Skeletal muscle satellite cell (primary cell): ENCODE results near the gene ADCY1.

Experiments used
- H3K27me3 ChIP-seq: 2 replicates; pipeline ENCODE4 v1.7.0; 2013; ENCODE audit warnings: low read length; ENCODE audit not compliant: control insufficient read depth, insufficient read depth
- H3K36me3 ChIP-seq: 2 replicates; pipeline ENCODE4 v1.7.0; 2013; ENCODE audit warnings: mild to moderate bottlenecking, control low read depth, low read length; ENCODE audit not compliant: insufficient read depth
- H3K4me1 ChIP-seq: 2 replicates; pipeline ENCODE4 v1.7.0; 2013; ENCODE audit warnings: low read length; ENCODE audit not compliant: control insufficient read depth, insufficient read depth
- H3K4me2 ChIP-seq: 2 replicates; pipeline ENCODE4 v1.7.0; 2013; ENCODE audit warnings: mild to moderate bottlenecking, low read length
- H3K4me3 ChIP-seq: 2 replicates; pipeline ENCODE4 v1.7.0; 2013; ENCODE audit warnings: low read length
- H3K9ac ChIP-seq: 2 replicates; pipeline ENCODE4 v1.7.0; 2013; ENCODE audit warnings: mild to moderate bottlenecking, low read depth, low read length, moderate library complexity
- H3K9me3 ChIP-seq: replicated peaks from 2 replicates; pipeline ENCODE4 v1.7.0; 2013; ENCODE audit warnings: mild to moderate bottlenecking, control low read depth, low read length

The ADCY1 gene

DNA sequence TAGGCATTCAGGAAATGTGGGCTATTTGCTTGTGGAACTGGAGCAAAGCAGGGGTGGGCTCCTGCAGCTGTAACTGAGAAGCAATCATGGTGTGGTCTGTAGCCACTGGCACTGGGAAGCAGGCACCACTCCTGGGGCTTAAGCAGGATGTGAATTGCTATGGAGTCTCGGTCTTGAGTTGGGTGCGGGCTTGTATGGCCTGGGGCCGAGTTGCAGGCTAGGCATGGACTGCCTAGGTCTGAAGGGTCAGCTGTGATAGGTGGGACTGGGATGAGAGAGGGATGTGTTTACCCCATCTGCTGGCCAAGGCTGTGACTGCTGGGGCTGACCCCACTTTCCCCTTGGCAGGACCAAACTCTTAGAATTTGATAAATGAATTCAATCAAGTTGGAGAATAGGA lies 43.0 kb downstream of the ADCY1 start:
- Histone ChIP-seq H3K9ac (no peak overlapping the region), H3K27me3 (peaks cover 4% of the 10 kb centered on the region), H3K4me1 (no peaks in the 10 kb centered on the region), H3K36me3 (no peaks in the 10 kb centered on the region), H3K4me2 (no peak overlapping the region), H3K4me3 (no peak overlapping the region), H3K9me3 (no peaks in the 10 kb centered on the region)

DNA sequence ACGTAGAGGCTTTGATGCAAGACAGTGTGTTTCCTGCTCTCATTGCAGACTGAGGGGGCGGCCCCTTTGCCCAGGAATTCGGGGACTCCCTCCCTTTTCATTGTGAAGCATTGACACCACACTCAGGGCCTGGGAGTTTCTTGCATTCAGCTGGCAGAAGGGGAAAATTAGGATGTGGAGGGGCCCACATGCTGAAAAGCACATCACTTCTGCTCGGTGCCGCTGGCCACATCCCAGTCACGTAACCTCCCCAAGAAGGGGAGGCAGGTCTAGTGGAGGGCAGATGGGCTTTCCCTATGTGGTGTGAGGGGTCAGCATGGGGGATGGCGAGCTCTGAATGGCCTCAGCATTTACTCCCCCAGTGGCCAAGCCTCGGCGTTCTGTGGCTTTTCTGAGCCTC lies 47.9 kb downstream of the ADCY1 start:
- H3K4me1 ChIP-seq = no peaks in the 10 kb centered on the region
- no peak overlapping the region for H3K4me2 ChIP-seq
- H3K4me3 ChIP-seq = no peak overlapping the region
- no peaks in the 10 kb centered on the region for H3K9me3 ChIP-seq
- H3K9ac ChIP-seq = no peak overlapping the region
- peaks cover 3% of the 10 kb centered on the region for H3K27me3 ChIP-seq
- no peaks in the 10 kb centered on the region for H3K36me3 ChIP-seq

DNA sequence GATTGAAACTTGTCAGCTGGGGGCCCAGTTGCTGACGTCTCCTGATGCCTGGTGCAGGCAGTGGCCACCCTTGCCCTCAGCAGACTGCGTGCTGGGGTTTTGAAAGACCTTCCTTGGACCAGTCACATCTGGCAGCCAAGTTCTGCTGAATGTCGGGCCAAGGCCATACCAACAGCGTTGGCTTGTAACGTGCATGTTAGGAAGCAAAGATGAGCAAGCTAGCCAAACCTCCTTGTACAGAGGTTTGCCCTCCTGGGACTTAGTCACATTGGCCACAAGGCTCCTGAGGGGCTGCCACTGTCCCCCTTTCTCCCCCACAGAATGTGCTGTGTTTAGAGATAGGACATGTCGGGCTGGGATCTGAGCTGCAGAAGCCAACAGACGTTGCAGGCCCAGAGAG lies 49.0 kb downstream of the ADCY1 start:
- Histone ChIP-seq H3K9ac (no peak overlapping the region), H3K9me3 (no peaks in the 10 kb centered on the region), H3K4me1 (no peaks in the 10 kb centered on the region), H3K4me3 (no peak overlapping the region), H3K27me3 (peaks cover 5% of the 10 kb centered on the region), H3K4me2 (no peak overlapping the region), H3K36me3 (no peaks in the 10 kb centered on the region)

DNA sequence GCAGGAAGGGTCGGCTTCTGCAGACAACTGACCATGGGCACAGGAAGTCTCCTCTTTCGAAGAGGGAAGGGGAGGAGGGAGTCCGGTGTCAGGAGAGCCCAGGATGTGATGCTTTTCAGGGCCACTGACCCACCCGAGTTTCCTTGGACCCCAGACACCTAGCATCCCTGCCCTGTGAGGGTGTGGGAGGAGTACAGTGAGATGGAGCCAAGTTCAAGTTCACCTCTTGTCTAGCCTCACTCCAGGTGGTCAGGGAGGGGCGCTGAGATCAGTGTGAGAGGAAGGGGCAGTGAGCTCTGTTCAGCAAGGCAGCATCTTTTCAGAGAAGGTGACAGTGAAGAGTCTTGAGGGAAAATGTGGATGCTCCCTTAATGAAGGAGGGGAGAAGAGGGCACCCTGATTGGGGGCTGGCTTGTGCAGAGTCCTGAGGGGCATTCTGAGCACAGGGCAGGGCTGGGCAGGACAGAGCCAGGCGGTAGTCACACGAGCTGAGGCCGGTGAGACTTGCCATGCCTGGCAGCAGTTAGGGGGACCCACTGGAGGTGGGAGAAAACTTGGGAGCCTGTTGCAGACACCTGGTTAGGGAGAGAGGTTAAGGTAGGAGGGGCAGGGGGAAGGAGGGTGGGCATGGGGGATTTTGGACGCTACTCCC lies 49.7 kb downstream of the ADCY1 start:
- H3K27me3 ChIP-seq = peaks cover 5% of the 10 kb centered on the region
- no peak overlapping the region for H3K4me2 ChIP-seq
- H3K36me3 ChIP-seq = no peaks in the 10 kb centered on the region
- no peak overlapping the region for H3K9ac ChIP-seq
- H3K4me1 ChIP-seq = no peaks in the 10 kb centered on the region
- no peaks in the 10 kb centered on the region for H3K9me3 ChIP-seq
- H3K4me3 ChIP-seq = no peak overlapping the region

DNA sequence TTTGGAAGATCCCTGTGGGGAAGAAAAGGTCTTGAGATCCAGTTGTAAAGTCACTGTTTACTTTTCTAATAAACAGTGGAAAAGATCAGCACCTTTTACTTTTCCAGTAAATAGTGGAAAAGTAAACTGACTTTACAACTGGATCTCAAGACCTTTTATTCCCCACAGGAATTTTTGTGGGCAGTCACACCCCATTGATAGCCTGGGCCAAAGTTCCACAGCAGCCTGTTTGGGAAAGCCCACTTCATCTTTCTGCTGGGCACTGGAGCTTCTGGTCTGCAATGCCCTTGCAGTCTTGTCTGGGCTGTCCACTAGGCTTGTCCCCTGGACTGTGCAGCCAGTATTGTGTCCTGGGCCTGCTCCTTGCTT lies 50.2 kb downstream of the ADCY1 start:
- Histone ChIP-seq H3K9ac (no peak overlapping the region), H3K4me3 (no peak overlapping the region), H3K27me3 (peaks cover 5% of the 10 kb centered on the region), H3K36me3 (no peaks in the 10 kb centered on the region), H3K9me3 (no peaks in the 10 kb centered on the region), H3K4me2 (no peak overlapping the region), H3K4me1 (no peaks in the 10 kb centered on the region)

DNA sequence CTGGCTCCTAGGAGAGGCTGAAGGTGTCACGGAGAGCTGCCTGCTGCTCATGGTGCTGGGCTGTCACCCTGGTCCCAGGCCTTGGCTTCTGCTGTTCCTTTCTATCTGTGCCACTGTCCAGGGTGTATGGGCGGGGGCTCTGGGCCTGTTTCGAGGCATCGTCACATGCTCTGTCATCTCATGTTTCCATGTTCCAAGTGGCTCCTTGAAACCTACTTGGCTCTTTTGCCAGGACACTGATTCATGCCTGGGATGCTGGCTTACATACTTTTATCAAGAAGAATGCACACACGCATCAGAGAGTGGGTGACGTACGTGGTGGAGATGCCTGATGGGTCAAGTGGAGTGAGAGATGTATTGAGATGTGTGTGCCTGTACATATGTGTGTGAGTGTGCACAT lies 50.9 kb downstream of the ADCY1 start:
- no peak overlapping the region for H3K4me2 ChIP-seq
- no peak overlapping the region for H3K9ac ChIP-seq
- no peak overlapping the region for H3K4me3 ChIP-seq
- H3K4me1 ChIP-seq = no peaks in the 10 kb centered on the region
- peaks cover 8% of the 10 kb centered on the region for H3K27me3 ChIP-seq
- H3K36me3 ChIP-seq = no peaks in the 10 kb centered on the region
- H3K9me3 ChIP-seq = no peaks in the 10 kb centered on the region

DNA sequence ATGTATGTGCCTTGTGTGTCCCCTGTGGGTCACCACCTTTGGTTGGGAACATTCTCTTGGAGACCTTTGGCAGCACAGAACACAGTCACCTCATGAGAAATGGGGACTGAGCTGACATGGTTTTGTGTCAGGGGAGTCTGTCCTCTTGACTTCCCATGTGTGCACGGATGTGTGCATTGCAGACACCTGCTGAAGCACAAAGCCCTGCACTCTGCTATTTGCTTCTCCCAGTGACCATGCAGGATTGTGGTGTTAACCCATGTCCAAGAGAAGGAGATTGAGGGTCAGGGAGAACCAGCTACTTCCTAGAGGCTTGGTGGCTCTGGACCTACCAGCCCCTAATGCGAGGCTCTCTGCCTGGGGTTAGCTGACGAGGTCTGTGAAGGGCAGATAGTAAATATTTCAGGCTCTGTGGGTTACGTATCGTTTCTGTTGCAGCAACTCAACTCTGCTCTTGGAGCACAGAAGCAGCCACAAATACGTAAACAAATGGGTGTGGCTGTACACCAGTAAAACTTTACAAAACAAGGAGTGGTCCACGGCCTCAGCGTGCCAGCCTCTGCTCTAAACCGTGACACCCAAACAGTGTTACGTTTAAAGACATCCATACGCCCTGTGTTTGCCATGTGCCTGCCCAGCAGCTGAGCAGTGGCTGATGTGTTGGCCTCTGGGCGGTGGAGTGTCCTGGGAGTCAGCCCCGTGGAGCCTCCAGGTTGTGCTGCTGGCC lies 51.7 kb downstream of the ADCY1 start:
- Histone ChIP-seq H3K4me1 (no peaks in the 10 kb centered on the region), H3K4me2 (no peak overlapping the region)

DNA sequence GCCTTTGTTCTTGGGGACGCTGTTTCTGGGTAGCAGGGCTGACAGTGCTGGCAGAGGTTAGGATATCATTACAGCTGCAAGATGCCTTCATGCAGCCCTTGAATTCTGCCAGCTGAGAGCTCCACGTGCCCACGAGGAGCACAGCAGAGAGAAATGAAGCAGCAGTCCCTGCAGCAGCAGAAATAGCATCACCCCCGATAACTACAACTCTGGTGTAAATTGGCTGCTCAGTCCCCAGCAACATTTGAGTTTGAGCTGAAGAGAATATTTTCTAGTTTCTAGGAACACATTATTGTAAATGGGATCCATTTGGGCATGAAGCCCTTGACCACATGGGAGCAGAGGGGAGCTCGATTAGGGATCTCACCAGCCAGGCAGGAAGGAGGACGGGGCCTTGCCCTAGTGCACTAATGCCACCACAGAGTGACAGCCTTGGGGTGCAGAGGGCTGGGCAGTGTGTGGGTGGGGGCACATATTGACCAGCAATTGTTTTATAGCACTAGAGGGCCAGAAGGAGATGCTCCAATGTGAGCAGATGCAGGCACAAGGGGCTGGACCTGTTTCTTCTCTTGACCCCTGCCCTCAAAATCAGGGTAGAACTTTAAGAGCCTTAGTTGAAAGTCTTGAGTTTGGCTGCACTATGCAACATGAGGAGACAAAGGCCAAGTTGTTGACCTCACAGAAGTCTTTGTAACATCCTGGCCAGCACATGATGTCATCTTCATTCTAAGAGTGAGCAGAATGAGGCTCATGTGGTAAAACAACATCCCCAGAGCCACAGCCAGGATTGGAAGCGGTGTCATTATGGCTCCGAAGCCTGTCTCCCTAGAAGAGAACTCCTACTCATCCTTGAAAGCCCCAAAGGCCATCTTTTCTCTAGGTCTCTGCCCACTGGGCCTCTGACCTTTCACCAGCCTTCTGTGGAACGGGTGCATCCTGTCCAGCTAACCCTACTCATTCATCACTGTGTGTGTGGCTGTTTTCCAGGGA lies 52.6 kb downstream of the ADCY1 start:
- Histone ChIP-seq H3K4me3 (no peak overlapping the region), H3K9me3 (no peaks in the 10 kb centered on the region), H3K4me2 (no peak overlapping the region), H3K36me3 (no peaks in the 10 kb centered on the region), H3K27me3 (peaks cover 11% of the 10 kb centered on the region), H3K4me1 (no peaks in the 10 kb centered on the region), H3K9ac (no peak overlapping the region)

More for the DNA sequence above, 51.7 kb downstream of the ADCY1 start:
- Histone ChIP-seq H3K36me3 (no peaks in the 10 kb centered on the region), H3K27me3 (peaks cover 11% of the 10 kb centered on the region), H3K9ac (no peak overlapping the region), H3K4me3 (no peak overlapping the region), H3K9me3 (no peaks in the 10 kb centered on the region)

DNA sequence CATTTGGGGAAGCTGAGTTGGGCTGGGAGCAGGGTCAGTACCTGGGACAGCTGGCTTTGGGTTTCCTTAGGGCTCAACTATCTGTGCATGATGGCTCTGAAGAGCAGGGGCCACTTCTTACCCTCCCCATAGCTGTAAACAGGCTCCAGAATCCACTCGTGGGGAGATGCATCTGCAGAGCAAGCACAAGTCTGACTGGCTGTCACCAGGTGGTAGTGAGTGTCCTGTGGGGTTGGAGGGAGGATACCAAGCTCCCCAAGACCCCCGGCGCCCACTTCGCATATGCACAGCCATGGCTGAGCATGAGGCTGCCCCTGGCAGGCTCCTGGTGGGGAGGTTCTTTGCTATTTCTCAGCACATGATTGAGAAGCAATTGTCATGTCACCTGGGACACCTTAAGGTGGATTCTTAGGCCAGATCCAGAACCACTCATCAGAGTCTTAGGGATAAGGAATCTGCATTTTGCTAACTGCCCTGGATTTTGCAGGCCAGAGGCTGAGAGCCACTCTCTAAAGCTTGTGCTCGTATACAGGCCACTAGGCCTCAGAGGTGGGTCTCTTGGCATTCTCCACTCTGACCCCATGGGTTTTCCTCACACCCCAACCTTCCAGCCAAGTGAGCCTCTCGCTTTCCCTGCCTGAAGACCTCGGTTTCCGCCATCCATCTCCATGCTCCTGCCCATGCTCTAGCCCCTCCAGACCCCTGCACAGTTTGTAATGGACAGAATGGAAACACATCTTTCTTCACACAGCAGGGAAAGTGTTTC lies 53.7 kb downstream of the ADCY1 start:
- H3K9me3 ChIP-seq = no peaks in the 10 kb centered on the region
- H3K4me3 ChIP-seq = no peak overlapping the region
- H3K27me3 ChIP-seq = peaks cover 11% of the 10 kb centered on the region
- no peaks in the 10 kb centered on the region for H3K36me3 ChIP-seq
- H3K4me1 ChIP-seq = no peaks in the 10 kb centered on the region
- no peak overlapping the region for H3K9ac ChIP-seq
- H3K4me2 ChIP-seq = no peak overlapping the region

DNA sequence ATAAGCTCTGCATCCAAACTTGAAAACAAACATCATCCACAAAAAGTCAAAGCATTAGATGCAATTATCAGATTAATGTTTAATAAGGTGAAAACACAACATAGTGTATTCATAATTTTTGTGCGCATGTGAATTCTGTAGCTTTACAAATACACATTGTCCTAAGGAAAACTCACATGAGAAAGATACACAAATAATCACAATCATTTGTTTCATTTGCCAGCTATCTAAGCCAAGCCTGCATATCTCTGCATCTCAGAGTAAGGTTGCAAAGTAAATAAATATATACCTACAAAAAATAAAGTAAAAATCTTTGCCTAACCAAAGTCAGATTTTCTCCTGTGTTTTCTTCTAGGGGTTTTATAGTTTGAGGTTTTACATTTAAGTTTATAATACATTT lies 57.4 kb downstream of the ADCY1 start:
- H3K4me2 ChIP-seq = no peak overlapping the region
- H3K36me3 ChIP-seq = no peaks in the 10 kb centered on the region
- H3K4me1 ChIP-seq = no peaks in the 10 kb centered on the region
- no peak overlapping the region for H3K9ac ChIP-seq
- peaks cover 16% of the 10 kb centered on the region for H3K27me3 ChIP-seq
- no peak overlapping the region for H3K4me3 ChIP-seq
- no peaks in the 10 kb centered on the region for H3K9me3 ChIP-seq

DNA sequence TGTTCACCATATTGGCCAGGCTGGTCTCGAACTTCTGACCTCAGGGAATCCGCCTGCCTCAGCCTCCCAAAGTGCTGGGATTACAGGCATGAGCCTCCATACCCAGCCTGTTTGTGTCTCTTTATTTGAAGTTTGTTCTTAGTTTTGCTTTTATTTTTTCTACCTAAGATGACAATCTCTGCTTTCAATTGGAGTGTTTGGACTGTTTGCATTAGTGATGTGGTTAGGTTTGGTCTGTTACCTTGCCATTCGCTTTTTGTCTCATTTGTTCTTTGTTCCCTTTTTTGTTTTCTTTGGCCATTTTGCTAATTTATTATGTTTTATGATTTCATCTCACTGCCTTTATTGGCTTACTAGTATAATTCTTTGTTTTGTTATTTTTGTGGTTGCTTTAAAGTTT lies 62.6 kb downstream of the ADCY1 start:
- Histone ChIP-seq H3K4me3 (no peak overlapping the region), H3K36me3 (no peaks in the 10 kb centered on the region), H3K4me1 (no peaks in the 10 kb centered on the region), H3K4me2 (no peak overlapping the region), H3K9ac (no peak overlapping the region), H3K9me3 (no peaks in the 10 kb centered on the region), H3K27me3 (peaks cover 28% of the 10 kb centered on the region)
